DMS114 treated with DMSO at 0.1 percent for 48 hours (cell line): ENCODE data around the gene TMUB2.

Source experiments
- DNase-seq: peaks from one replicate; lab custom pipeline; 2025; ENCODE audit not compliant: unreplicated experiment; lab: John Stamatoyannopoulos, UW

The TMUB2 gene

GRCh38 chr17:44176671-44177501 is 9.9 kb upstream of the TMUB2 start:
- DNase-seq, result no peak

GRCh38 chr17:44177640-44178039 is 9.1 kb upstream of the TMUB2 start:
- no peak for DNase-seq

GRCh38 chr17:44178133-44178532 is 8.6 kb upstream of the TMUB2 start:
- DNase-seq, result no peak

- DNase-seq, result no peak
Observed at GRCh38 chr17:44183024-44183423, 3.7 kb upstream of the TMUB2 start.

GRCh38 chr17:44184212-44184810 is 2.5 kb upstream of the TMUB2 start:
- DNase-seq, result no peak

GRCh38 chr17:44187131-44187899 is 543 bp downstream of the TMUB2 start:
- no peak for DNase-seq

- DNase-seq, result no peak
Observed at GRCh38 chr17:44188576-44189403, 2.0 kb downstream of the TMUB2 start.

GRCh38 chr17:44190481-44190880 is 3.7 kb downstream of the TMUB2 start:
- DNase-seq, result no peak

- DNase-seq, result no peak
Observed at GRCh38 chr17:44191369-44191768, 4.6 kb downstream of the TMUB2 start.

GRCh38 chr17:44191941-44192496 is 5.2 kb downstream of the TMUB2 start:
- DNase-seq, result no peak

GRCh38 chr17:44192750-44193149 is 6.0 kb downstream of the TMUB2 start:
- DNase-seq, result no peak

GRCh38 chr17:44193326-44194084 is 6.7 kb downstream of the TMUB2 start:
- DNase-seq, result no peak

- no peak for DNase-seq
Observed at GRCh38 chr17:44197107-44197506, 10.3 kb downstream of the TMUB2 start.

- DNase-seq, result no peak
Observed at GRCh38 chr17:44197980-44198720, 11.4 kb downstream of the TMUB2 start.

GRCh38 chr17:44198721-44199552 is 12.2 kb downstream of the TMUB2 start:
- DNase-seq, result no peak

- DNase-seq, result peak; percentile 84
Observed at GRCh38 chr17:44199553-44200477, 13.0 kb downstream of the TMUB2 start, which contains the start of gene ATXN7L3. Gene ATXN7L3 (minus strand): TSS chr17:44199884. CDS start chr17:44198070, 1,814 bp downstream.

GRCh38 chr17:44200478-44201155 is 13.8 kb downstream of the TMUB2 start:
- no peak for DNase-seq
